HG03439 (cell line): Measurements from ENCODE around the gene UBE2L3.
"Not testable (repeated sequence)": the region's sequence is repeated elsewhere in the genome, so short reads cannot be mapped to it uniquely, and the experiment has no call there.

Experiments used
- ATAC-seq: cut with Tn5 transposase; IDR thresholded peaks from one replicate; pipeline ENCODE4 v1.9.1; 2021; ENCODE audit warnings: mild to moderate bottlenecking, moderate library complexity; ENCODE audit not compliant: unreplicated experiment

The UBE2L3 gene

DNA sequence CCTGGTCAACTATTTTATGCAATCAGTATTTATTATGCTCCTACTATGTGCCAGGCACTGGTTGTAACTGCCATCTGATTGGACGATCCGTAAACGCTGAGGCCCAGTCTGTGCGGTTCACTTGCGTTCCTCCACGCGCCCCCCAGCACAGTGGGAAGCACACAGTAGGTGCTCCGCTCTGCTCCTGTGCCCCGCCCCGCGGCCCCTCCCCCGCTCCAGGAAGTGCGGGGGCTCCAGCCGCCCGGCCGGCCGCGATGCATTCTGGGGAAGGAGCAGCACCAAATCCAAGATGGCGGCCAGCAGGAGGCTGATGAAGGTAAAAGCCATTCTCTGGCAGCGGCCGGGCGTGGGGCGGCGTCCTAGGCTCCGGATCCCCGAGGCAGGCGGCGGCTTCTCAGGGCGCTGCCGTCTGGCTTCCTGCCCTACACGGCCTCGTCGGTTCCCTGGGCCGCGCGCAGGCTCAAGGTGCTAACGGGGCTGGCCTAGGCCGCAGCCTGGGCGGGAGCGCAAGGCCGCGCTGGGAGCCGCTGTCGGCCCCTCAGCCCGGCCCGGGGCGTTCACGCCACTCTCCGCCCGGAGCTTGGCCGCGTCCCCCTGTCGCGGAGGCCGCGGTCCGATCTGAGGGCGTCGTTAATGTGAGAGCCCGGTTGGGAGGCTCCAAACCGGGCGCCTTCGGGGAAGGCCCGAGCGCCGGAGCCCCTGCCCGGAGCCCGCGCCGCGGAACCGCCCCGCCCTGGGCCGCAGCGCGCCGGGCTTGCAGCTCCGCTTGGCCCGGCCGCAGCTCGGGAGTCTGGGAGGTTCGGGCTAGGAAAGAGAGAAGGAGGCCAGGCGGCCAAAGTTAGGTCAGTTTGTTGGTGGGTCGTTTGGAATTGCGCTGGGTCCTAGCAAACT lies at the start of gene UBE2L3:
Gene UBE2L3 (plus strand): TSS at position 259 of the 891 bp plus-strand sequence. CDS start 31 bp downstream, at position 290.
- peak; percentile 56 for ATAC-seq

DNA sequence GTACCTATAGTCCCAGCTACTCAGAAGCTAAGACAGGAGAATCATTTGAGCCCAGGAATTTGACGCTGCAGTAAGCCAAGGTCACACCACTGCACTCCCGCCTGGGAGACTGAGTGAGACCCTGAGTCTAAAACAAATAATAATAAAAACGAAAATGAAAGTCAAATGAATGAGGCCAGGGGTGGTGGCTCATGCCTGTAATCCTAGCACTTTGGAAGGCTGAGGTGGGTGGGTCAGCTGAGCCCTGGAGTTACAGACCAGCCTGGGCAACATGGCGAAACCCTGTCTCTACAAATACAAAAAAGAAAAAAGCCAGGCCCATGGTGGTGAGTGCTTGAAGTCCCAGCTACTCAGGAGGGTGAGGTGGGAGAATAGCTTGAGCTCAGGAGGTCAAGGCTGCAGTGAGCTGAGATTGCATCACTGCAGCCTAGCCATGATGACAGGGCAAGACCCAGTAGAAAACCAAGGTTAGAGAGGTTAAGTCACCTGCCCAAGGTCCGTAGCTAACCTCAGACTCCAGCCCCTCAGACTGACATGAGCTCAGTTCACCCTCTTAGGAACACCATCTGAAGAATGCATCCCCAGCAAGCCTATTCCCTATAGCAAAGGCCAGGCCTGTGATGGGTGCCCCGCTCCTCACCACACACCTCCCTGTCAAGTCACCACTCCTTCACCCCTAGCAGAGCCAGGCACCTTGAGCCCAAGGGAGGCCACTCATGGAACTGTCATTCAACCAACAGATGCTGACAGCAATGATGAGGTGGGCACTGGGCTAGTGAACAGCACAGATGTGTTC lies 40.6 kb upstream of the UBE2L3 start:
- ATAC-seq: not testable (repeated sequence)

GRCh38 chr22:21531525-21531924 lies 36.0 kb upstream of the UBE2L3 start:
- not testable (repeated sequence) for ATAC-seq

- ATAC-seq: not testable (repeated sequence)
Measured at GRCh38 chr22:21532863-21533648, 34.5 kb upstream of the UBE2L3 start.

DNA sequence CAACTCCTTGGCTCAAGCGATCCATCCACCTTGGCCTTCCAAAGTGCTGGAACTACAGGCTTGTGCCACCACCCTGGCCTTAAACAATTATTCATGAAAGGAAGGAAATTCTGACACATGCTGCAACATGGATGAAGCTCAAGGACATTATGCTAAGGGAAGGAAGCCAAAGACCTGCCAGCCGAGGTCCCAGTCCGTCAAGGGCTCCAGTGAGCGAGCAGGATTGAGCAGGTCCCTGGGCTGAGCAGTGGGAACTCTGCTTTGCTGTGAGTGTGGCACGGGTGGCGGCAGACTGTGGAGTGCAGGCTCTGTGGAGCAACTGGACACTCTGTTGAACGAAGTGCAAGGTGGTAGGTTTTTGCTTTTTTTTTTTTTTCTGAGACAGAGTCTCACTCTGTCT lies 27.7 kb upstream of the UBE2L3 start:
- not testable (repeated sequence) for ATAC-seq

GRCh38 chr22:21544432-21545322 lies 22.8 kb upstream of the UBE2L3 start:
- ATAC-seq: not testable (repeated sequence)

- ATAC-seq: not testable (repeated sequence)
Measured at GRCh38 chr22:21549558-21549957, 18.0 kb upstream of the UBE2L3 start.

DNA sequence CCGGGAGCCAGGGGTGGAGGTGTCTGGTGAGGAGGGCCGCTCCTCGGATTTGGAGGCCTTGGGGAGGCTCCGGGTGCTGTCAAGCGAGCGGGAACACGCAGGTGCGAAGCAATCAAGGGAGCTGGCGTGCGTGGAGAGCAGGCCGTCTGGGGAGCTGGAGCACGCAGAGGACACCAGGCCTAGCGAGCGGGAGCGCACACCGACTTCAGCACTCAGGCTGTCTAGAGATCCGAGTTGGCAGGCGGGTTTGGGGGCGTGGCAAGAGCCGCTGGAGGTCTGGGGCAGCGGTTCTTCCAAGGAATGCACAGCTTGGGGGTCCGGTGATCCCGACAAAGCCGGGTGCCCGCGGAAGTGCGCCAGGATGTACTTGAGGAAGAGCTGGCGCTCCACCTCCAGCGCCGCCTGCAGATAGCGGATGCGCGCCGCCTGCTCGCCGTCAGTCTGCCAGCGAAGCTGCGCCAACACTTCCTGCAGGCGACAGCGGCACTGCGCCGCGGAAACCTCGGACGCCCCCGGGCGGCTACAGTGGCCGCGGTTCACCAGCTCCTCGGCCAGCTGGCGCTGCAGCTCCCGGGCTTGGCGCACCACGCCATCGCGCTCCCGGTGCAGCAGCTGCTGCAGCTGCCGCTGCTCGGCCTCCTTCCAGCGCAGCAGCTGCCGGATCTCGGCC lies 17.4 kb upstream of the UBE2L3 start:
- peak; percentile 56 for ATAC-seq

- ATAC-seq: peak; percentile 36
Measured at GRCh38 chr22:21550678-21551047, 16.9 kb upstream of the UBE2L3 start.

GRCh38 chr22:21551361-21551760 lies 16.2 kb upstream of the UBE2L3 start, which contains the start of gene RIMBP3C:
RIMBP3C (minus strand) TSS chr22:21551461; CDS start chr22:21550976, 485 bp downstream.
- not testable (repeated sequence) for ATAC-seq

DNA sequence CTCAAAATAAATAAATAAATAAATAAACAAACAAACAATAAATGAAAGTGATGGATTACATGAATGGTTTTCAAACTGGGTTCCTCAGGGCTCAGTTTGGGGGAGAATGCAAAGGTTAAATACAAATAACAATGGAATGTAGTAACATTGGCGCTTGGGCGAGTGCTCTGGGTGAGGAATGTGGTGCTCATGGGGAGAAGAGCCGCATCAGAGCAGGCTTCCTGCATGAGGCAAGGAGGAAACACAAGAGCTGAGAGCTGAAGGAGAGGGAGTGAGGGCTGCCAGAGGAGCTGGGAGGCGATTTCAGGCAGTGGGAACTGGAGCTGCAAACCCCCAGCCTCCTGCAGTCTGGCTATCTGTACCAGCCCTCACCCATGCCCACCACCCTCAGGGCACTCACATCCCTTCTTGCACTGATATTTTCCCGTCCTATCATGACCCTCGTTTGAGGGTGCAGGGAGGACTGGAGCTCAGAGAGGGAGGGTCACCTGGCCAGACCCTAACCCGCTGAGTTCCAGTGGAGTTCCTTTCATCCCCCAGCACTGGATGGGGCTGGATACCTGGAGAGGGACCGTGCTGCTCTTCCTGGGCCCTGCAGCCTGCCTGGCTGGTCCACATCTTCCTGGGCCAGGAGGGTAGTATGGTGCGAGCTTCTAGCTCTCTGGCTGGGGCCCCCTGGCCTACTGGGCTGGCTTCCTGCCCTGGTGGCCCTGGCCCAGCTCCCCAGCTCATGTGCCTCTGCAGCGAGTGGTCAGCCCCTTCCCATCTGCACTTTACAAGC lies 8.0 kb upstream of the UBE2L3 start:
- not testable (repeated sequence) for ATAC-seq

- not testable (repeated sequence) for ATAC-seq
Measured at GRCh38 chr22:21560657-21561056, 6.9 kb upstream of the UBE2L3 start.

GRCh38 chr22:21563912-21564311 lies 3.6 kb upstream of the UBE2L3 start:
- no peak for ATAC-seq

- no peak for ATAC-seq
Measured at GRCh38 chr22:21564411-21564810, 3.1 kb upstream of the UBE2L3 start.

DNA sequence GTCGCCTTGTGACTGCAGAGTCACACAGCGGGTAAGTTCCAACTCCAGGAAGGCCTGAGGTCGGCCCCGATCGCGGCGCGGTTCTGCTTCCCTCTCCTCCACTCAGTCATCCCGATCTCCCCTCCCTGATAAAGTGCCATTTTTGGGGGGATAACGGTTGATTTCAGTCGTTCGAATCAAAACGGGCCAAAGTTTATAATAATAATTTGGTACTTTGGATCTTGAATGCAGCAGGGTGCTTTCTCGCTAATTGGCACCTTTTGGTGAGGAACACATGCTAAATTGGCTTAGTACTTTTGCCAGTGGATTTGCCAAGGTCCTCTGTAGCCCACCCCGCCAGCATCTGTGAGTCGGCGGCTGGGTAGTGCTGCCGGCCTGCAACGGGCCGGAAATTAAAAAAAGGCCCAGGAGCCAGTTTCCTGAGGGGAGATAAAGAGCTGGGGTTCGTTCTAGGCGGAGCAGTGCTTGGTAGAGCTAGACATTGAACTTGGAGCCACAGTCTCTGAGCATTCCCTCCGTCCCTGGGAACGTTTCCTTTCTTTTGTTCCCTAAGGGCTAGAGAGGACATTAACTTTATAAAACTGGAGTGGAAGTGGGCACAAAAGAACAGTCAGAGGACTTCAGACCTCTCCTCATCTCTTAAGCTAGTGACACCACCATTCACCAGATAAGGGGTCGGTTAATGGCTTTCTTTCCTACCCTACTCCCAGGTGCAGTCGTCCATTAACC lies 997 bp downstream of the UBE2L3 start:
- no peak for ATAC-seq

DNA sequence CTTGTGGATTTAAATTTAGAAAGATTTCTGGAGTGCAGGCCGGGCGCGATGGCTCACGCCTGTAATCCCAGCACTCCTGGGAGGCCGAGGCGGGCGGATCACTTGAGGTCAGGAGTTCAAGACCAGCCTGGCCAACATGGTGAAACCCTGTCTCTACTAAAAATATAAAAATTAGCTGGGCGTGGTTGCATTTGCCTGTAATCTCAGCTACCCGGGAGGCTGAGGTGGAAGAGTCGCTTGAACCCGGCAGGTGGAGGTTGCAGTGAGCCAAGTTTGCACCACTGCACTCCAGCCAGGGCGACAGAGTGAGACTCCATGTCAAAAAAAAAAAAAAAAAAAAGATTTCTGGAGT lies 1.5 kb downstream of the UBE2L3 start:
- ATAC-seq: not testable (repeated sequence)

DNA sequence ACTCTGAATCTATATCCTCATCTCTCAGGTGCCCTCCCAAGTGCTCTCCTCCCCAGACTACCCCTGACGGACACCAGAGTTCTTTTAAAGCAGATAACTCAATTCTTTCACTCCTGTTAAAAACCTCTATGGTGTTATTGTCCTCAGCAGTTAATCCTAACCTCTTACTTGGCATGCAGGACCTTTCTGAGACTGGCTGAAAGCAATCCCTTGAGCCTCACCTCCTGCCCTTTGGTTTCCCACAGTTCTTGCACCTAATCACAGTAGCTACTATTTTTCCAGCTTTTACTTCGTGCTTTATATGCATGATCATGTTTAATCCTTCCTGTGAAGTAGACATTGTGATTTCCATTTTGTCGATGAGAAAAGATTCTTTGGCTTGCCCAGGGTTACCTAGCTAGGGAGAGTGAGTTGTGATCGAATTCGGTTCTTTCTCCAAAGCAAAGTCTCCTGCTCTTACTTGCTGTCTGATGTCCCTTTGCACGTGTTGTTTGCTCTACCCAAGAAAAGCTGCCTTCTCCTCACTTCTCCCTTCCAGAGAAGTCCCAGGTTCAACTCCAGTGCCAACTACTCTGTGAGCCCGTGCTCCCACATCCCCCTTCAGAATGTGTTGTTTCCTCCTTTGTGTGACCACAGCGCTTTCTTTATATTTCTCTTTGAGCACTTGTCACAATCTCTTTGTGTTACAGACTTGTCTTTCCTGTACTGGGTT lies 2.1 kb downstream of the UBE2L3 start:
- no peak for ATAC-seq
